Epithelial cell of prostate (primary cell): ENCODE measurements around the gene EEF1B2.

Experiments used
- DNase-seq: peaks from one replicate; pipeline ENCODE4 v3.0.0-alpha.2; 2011; ENCODE audit warnings: low read depth, low spot score
- H3K27ac ChIP-seq: fragments of 450-650 bp; 2 replicates; pipeline ENCODE4 v1.5.1; 2017; ENCODE audit warnings: mild to moderate bottlenecking

Gene EEF1B2

DNA sequence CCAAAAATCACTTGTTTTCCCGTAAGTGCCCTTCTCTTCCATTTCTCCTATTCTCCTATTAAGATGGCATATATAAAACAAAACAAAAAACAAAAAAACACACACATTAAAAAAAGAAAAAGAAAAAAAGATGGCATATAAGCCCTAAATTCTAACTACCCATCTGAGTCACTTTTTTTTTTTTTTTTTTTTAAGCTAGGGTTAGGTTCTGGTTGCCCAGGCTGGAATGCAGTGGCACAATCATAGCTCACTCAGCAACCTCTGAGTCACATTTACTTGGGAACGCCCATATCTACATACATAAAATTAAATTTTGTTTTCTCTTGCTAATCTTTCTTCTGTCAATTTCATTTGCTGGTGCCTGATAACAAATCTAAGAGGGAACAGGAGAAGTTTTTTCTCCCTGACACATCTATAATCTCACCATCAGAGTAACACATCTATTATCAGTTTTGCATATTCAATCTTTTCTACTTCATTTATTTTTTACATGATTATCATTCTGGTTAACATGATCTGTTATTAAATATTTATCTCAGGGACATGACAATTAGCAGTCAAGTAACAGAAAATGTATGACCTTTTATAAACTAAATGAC lies 52.1 kb downstream of the EEF1B2 start:
- H3K27ac ChIP-seq = peak overlapping the region; percentile 77
- peak; percentile 53 for DNase-seq
